Gastroesophageal sphincter (tissue), 4 donors: ENCODE results near the gene NR3C1. TPM values are rescaled to one million over a fixed set of nuclear protein-coding genes. Genes with fewer than 3 reads are reported as not detected.

Source experiments
- ATAC-seq: fragments of 150-250 bp; one replicate; pipeline ENCODE4 v1.9.1; 2016; ENCODE audit warnings: mild to moderate bottlenecking, moderate library complexity
- H3K27ac ChIP-seq, 4 donors: fragments of 200-600 bp; sonication (generic) in 3 of 4; 1 replicate in 3 of 4; 2 replicates in 1 of 4; pipeline ENCODE4 v1.5.1; 2016 to 2019
- H3K27me3 ChIP-seq: fragments of 200-600 bp; sonication (generic); one replicate; pipeline ENCODE4 v1.5.1; 2019
- H3K36me3 ChIP-seq, 2 donors: fragments of 200-600 bp; sonication (generic); one replicate each; pipeline ENCODE4 v1.5.1; 2019; ENCODE audit warnings: control low read depth in 1 of 2
- H3K4me1 ChIP-seq, 3 donors: fragments of 200-600 bp; sonication (generic); 1 replicate in 2 of 3; 2 replicates in 1 of 3; pipeline ENCODE4 v1.5.1; 2016 to 2019; ENCODE audit warnings: control low read depth in 2 of 3
- H3K4me3 ChIP-seq, 2 donors: fragments of 200-600 bp; sonication (generic); one replicate each; pipeline ENCODE4 v1.5.1; 2019; ENCODE audit warnings: mild to moderate bottlenecking in 1 of 2, moderate library complexity in 1 of 2
- H3K9me3 ChIP-seq, 3 donors: fragments of 200-600 bp; sonication (generic); one replicate each; pipeline ENCODE4 v1.5.1; 2017 to 2019; ENCODE audit warnings: control low read depth in 2 of 3
- CTCF ChIP-seq, 4 experiments: fragments of 200-600 bp in 2 of 4; fragments of 450-650 bp in 2 of 4; sonication (generic) in 1 of 4; IDR thresholded peaks; one replicate each; pipeline ENCODE4 v1.5.1; 2017 to 2019; ENCODE audit warnings: antibody characterized with exemption in 4 of 4, mild to moderate bottlenecking in 2 of 4, moderate library complexity in 2 of 4
- EP300 ChIP-seq: sonication (generic); formaldehyde crosslinking; IDR thresholded peaks from one replicate; pipeline ENCODE4 v1.6.1; 2017; ENCODE audit warnings: antibody characterized with exemption, mild to moderate bottlenecking
- POLR2A ChIP-seq, 2 donors: fragments of 450-650 bp; IDR thresholded peaks; one replicate each; pipeline ENCODE4 v1.6.1; 2017; ENCODE audit warnings: antibody characterized with exemption in 2 of 2, mild to moderate bottlenecking in 2 of 2, moderate library complexity in 1 of 2
- POLR2AphosphoS5 ChIP-seq: sonication (generic); formaldehyde crosslinking; IDR thresholded peaks from one replicate; pipeline ENCODE4 v1.6.1; 2017; ENCODE audit warnings: antibody characterized with exemption
- WGBS, 2 donors: methylation state at CpG; one replicate each; pipeline ENCODE4 v1.1.5; 2018; ENCODE audit warnings: low coverage in 1 of 2; 5-methylcytosine and 5-hydroxymethylcytosine counted together
- total RNA-seq, 4 donors: library from RNA; depleted of rRNA; stranded (reverse); fragments of >200 nt; gene quantifications; one replicate each; pipeline ENCODE4 v1.1.0, GENCODE V29; 2016

NR3C1 gene
- total RNA-seq, 4 donors from 2014 or later, result 69.7 to 103 (median 85.6) TPM

- Histone ChIP-seq H3K4me1 (peaks cover 3 to 87% (median 11%) of the 10 kb centered on the region in 3 donors), H3K27ac (peak overlapping the region in 1 of 4 donors; percentile 4), H3K9me3 (no peaks in the 10 kb centered on the region), H3K27me3 (no peaks in the 10 kb centered on the region), H3K36me3 (no peaks in the 10 kb centered on the region), H3K4me3 (peak overlapping the region; percentile 54 to 93)
- TF ChIP-seq EP300 (no peak), POLR2AphosphoS5 (no peak)
- WGBS, 2 donors, result 33 to 55% methylated on average over 5 of the region's 5 CpGs
- ATAC-seq, result no peak
Observed at GRCh38 chr5:143396353-143396940, 7.0 kb downstream of the NR3C1 start.

- Histone ChIP-seq H3K9me3 (no peaks in the 10 kb centered on the region), H3K36me3 (no peaks in the 10 kb centered on the region), H3K27ac (peak overlapping the region in 1 of 4 donors; percentile 17), H3K27me3 (no peaks in the 10 kb centered on the region), H3K4me3 (peak overlapping the region; percentile 54 to 93), H3K4me1 (peaks cover 5 to 92% (median 11%) of the 10 kb centered on the region in 3 donors)
- no peak for ATAC-seq
- TF ChIP-seq EP300, result no peak
- TF ChIP-seq POLR2AphosphoS5, result no peak
- no peak for TF ChIP-seq POLR2A (IDR thresholded peaks at IDR 0.05)
- no peak for TF ChIP-seq CTCF (IDR thresholded peaks at IDR 0.05)
- 18 to 27% methylated on average over 2 of the region's 2 CpGs for WGBS, 2 donors
Observed at GRCh38 chr5:143395638-143396352, 7.7 kb downstream of the NR3C1 start.

GRCh38 chr5:143393524-143393923 lies 10.0 kb downstream of the NR3C1 start:
- no peak overlapping the region for H3K27ac ChIP-seq
- WGBS, 2 donors, result 57 to 60% methylated on average over 1 of the region's 1 CpG
- H3K27me3 ChIP-seq, result no peaks in the 10 kb centered on the region
- H3K4me3 ChIP-seq, result no peak overlapping the region
- TF ChIP-seq POLR2AphosphoS5 (no peak), CTCF (IDR thresholded peaks at IDR 0.05) (no peak), POLR2A (IDR thresholded peaks at IDR 0.05) (no peak), EP300 (no peak)
- H3K9me3 ChIP-seq, result no peaks in the 10 kb centered on the region
- peaks cover 21 to 92% (median 21%) of the 10 kb centered on the region in 3 donors for H3K4me1 ChIP-seq
- no peaks in the 10 kb centered on the region for H3K36me3 ChIP-seq
- ATAC-seq, result no peak

GRCh38 chr5:143390941-143391340 lies 12.5 kb downstream of the NR3C1 start:
- no peak for TF ChIP-seq EP300
- TF ChIP-seq POLR2AphosphoS5, result no peak
- no peak for TF ChIP-seq CTCF (IDR thresholded peaks at IDR 0.05)
- TF ChIP-seq POLR2A (IDR thresholded peaks at IDR 0.05), result no peak
- Histone ChIP-seq H3K4me1 (peaks cover 28 to 94% (median 29%) of the 10 kb centered on the region in 3 donors), H3K27ac (no peak overlapping the region), H3K4me3 (no peak overlapping the region), H3K27me3 (no peaks in the 10 kb centered on the region), H3K36me3 (no peaks in the 10 kb centered on the region), H3K9me3 (no peaks in the 10 kb centered on the region)
- no peak for ATAC-seq
- 35 to 44% methylated on average over 2 of the region's 2 CpGs for WGBS, 2 donors

GRCh38 chr5:143390258-143390657 lies 13.2 kb downstream of the NR3C1 start:
- no peak for ATAC-seq
- Histone ChIP-seq H3K9me3 (peaks cover 0 to 4% (median 0%) of the 10 kb centered on the region in 3 donors), H3K4me1 (peaks cover 25 to 87% (median 29%) of the 10 kb centered on the region in 3 donors), H3K4me3 (no peak overlapping the region), H3K27me3 (no peaks in the 10 kb centered on the region), H3K27ac (peak overlapping the region in 1 of 4 donors; percentile 5), H3K36me3 (no peaks in the 10 kb centered on the region)
- TF ChIP-seq POLR2AphosphoS5, result no peak
- no peak for TF ChIP-seq EP300
- TF ChIP-seq CTCF (IDR thresholded peaks at IDR 0.05), result no peak
- TF ChIP-seq POLR2A (IDR thresholded peaks at IDR 0.05), result no peak
